ENCODE data around the gene METTL9.
"Not testable (repeated sequence)": the region's sequence is repeated elsewhere in the genome, so short reads cannot be mapped to it uniquely, and the experiment has no call there.

DNA sequence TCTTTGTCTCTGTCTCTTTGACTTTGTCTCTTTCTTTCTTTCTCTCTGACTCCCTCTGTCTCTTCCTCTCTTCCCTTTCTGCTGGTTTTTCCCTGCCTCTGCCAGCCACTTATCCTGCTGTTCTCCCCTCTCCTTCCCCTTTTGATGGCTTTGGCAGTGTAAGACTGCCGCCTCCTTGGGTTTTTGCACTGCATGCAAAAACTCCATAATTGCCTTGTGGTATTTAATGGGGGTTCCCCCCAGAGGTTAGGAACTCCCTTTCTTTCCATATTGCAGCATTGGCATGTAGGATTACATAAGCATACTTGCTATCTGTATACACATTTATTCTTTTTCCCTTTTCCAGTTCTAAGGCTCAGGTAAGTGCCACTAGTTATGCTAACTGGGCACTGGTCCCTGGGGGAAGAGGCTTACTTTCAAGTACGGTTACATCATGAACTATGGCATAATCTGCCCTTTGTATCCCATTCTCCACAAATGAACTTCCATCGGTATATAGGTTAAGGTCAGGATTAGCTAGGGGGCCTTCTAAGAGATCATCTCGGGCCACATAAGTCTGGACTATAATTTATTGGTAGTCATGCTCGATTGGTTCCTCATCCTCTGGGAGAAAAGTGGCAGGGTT is 32.7 kb downstream of the METTL9 start:
- TF ChIP-seq, protein P1, sequence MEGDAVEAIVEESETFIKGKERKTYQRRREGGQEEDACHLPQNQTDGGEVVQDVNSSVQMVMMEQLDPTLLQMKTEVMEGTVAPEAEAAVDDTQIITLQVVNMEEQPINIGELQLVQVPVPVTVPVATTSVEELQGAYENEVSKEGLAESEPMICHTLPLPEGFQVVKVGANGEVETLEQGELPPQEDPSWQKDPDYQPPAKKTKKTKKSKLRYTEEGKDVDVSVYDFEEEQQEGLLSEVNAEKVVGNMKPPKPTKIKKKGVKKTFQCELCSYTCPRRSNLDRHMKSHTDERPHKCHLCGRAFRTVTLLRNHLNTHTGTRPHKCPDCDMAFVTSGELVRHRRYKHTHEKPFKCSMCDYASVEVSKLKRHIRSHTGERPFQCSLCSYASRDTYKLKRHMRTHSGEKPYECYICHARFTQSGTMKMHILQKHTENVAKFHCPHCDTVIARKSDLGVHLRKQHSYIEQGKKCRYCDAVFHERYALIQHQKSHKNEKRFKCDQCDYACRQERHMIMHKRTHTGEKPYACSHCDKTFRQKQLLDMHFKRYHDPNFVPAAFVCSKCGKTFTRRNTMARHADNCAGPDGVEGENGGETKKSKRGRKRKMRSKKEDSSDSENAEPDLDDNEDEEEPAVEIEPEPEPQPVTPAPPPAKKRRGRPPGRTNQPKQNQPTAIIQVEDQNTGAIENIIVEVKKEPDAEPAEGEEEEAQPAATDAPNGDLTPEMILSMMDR (conservative IDR thresholded peaks at IDR 0.05 in 1 of 2, IDR thresholded peaks at IDR 0.05 in 1 of 2; ENCODE audit: low read depth in 1 of 2, low read length in 2 of 2): not testable (repeated sequence)
- not testable (repeated sequence) for TF ChIP-seq EZH2 (IDR thresholded peaks at IDR 0.05; ENCODE audit: low read length, missing control alignments)

All from fibroblast of lung (primary cell).